Muscle of leg (tissue), 11 donors: Measurements from ENCODE around the gene TMEM125. TPM values are rescaled to one million over a fixed set of nuclear protein-coding genes. Genes with fewer than 3 reads are reported as not detected.

Source experiments
- DNase-seq: peaks from one replicate; pipeline ENCODE4 v3.0.0; 2013
- H3K27ac ChIP-seq: one replicate; pipeline ENCODE4 v1.5.1; 2013; ENCODE audit warnings: mild to moderate bottlenecking, low read length, control low read depth
- H3K27me3 ChIP-seq: one replicate; pipeline ENCODE4 v1.6.1; 2013; ENCODE audit warnings: low read length; ENCODE audit not compliant: control insufficient read depth, insufficient read depth
- H3K36me3 ChIP-seq: one replicate; pipeline ENCODE4 v1.6.1; 2013; ENCODE audit warnings: low read length; ENCODE audit not compliant: control insufficient read depth, insufficient read depth
- H3K4me1 ChIP-seq: one replicate; pipeline ENCODE4 v1.6.1; 2013; ENCODE audit warnings: low read length; ENCODE audit not compliant: control insufficient read depth, insufficient read depth
- H3K4me3 ChIP-seq: one replicate; pipeline ENCODE4 v1.5.1; 2013; ENCODE audit warnings: low read length, control low read depth
- H3K9me3 ChIP-seq: replicated peaks from 2 replicates; pipeline ENCODE4 v1.6.1; 2013; ENCODE audit warnings: low read depth, low read length; ENCODE audit not compliant: control insufficient read depth
- WGBS: methylation state at CpG from one replicate; pipeline ENCODE4 v1.1.5; 2013; ENCODE audit warnings: missing lambda C conversion rate; ENCODE audit not compliant: insufficient coverage; 5-methylcytosine and 5-hydroxymethylcytosine counted together
- polyA plus RNA-seq, 8 donors: library from polyadenylated mRNA; unstranded; fragments of 120-200 nt; gene quantifications; one replicate each; pipeline versions ENCODE4 v1.2.1 to v1.2.3, GENCODE V29; 2013; ENCODE audit warnings: inconsistent platforms in 1 of 8, low replicate concordance in 1 of 8; ENCODE audit not compliant: insufficient read length in 8 of 8, insufficient read depth in 1 of 8
- total RNA-seq: library from RNA; stranded (reverse); fragments of 120-200 nt; gene quantifications from one replicate; pipeline ENCODE4 v1.2.4, GENCODE V29; 2013

Gene TMEM125
- total and polyA plus RNA-seq, 9 donors, result 0.09 to 2.4 (median 0.34) TPM; not detected in 5

DNA sequence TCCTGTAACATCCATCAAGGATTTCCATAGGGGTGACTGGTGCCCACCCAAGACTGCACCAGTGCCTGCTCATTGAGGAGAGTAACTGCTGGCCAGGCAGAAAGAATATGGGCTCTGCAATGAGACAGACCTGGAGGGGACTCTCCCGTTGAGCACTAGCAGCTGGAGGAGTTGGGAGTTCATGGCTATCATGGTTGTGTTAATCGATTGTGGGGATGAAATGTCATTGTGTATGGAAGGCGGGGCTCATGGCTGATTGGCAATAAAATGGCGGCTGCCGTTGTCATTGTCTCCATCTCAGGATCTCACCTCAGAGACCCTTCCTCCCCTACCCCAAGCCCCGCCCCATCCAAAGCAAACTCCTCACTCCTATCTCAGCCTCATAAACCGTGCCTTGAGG lies 3.9 kb downstream of the TMEM125 start:
- Histone ChIP-seq H3K27me3 (peaks cover 18% of the 10 kb centered on the region), H3K9me3 (no peaks in the 10 kb centered on the region), H3K4me3 (no peak overlapping the region), H3K4me1 (peaks cover 13% of the 10 kb centered on the region), H3K27ac (no peak overlapping the region), H3K36me3 (no peaks in the 10 kb centered on the region)
- WGBS, result 50% methylated on average over 1 of the region's 7 CpGs
- no peak for DNase-seq

DNA sequence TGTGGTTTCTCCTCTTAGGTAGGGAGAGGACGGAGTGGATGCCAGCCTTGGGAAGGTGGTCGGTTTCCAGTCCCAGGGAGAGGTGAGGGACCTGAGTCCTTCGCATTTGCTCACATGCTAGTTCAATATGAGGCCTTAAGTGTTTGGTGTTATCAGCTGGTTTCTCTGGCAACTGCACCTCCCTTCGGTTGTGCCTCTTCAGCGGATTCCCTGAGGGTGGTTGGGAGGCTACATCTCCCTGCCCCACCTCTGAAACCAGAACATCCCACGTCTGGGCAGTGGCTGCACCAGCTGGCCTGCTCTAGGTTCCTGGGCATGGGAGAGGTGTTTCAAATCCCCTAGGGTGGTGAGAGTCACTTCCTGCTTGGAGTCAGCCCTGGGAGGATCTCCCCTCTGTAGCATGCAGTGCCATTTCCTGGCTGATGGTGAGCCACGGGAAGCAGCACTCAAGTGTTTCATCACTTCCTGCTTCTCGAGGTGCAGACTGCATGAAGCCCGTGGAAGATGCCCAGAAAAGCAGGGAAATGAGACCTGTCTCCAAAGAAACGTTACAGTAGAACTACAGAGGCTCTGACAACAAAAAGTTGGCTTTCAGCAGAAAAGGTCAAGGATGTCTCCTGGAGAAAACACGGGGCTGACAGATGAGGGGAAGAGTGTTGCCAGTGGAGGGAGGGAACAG lies 4.5 kb downstream of the TMEM125 start:
- Histone ChIP-seq H3K27me3 (peaks cover 18% of the 10 kb centered on the region), H3K36me3 (no peaks in the 10 kb centered on the region), H3K9me3 (no peaks in the 10 kb centered on the region), H3K4me3 (no peak overlapping the region), H3K27ac (peak overlapping the region; percentile 9), H3K4me1 (peaks cover 13% of the 10 kb centered on the region)
- DNase-seq, result peak; percentile 46
- WGBS, result 34% methylated on average over 5 of the region's 11 CpGs

DNA sequence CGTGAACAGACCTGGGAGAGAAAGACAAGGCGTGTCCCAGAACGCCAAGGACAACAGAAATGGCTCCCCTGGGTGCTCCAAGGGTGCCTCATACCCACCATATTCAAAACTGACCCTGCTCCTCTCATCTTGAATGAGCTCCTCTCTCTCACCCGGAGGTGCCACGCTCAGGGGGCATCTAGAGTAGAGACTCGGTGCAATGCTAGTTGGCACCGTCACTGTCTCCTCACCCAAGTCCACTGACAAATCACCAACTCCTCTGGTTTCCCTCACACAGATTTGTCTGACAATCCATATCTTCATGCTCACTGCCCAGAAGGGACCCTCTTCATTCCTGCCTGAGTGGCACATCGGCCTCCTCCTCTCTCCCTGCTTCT lies 5.0 kb downstream of the TMEM125 start:
- WGBS, result 93% methylated on average over 5 of the region's 8 CpGs

DNA sequence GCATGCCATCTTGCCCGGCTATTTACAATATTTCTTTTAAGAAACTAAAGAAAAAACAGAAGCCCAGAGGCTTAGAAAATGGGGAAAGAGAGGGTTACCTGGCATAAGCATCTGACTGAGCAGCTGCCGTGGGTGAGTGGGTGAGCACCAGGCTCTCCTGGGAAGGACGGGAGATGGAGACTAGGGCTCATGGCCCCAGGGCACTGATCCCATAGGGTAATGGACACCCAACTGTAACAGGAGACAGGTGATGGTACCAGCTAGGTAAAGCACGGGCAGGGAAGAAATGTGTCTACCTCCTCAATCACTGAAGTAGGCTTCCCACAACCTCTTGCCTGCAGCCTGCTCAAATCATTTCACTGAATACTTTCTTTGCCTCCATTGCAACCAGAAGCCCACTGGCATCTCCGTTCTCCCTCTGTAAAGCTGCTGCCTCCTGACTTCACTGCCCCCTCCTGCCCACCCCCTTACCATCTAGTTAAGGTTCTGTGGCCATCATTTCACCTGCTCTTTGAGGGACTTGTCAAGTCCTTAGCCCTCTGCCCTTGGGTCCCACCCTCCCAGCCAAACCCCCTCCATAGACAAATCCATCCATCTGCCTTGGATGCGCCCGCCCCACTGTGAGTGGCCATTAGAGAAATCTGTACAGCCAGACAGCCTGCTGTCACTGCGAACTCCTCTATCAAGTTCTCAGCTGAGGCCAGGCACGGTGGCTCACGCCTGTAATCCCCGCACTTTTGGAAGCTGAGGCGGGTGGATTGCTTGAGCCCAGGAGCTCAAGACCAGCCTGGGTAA lies 6.2 kb downstream of the TMEM125 start:
- Histone ChIP-seq H3K4me3 (no peak overlapping the region), H3K27ac (no peak overlapping the region), H3K4me1 (peaks cover 7% of the 10 kb centered on the region), H3K36me3 (no peaks in the 10 kb centered on the region), H3K9me3 (no peaks in the 10 kb centered on the region), H3K27me3 (peaks cover 7% of the 10 kb centered on the region)
- WGBS, result 74% methylated on average over 8 of the region's 12 CpGs
- DNase-seq, result no peak

More for the DNA sequence above, 5.0 kb downstream of the TMEM125 start:
- Histone ChIP-seq H3K4me1 (peaks cover 13% of the 10 kb centered on the region), H3K27ac (no peak overlapping the region), H3K27me3 (peaks cover 15% of the 10 kb centered on the region), H3K9me3 (no peaks in the 10 kb centered on the region), H3K4me3 (no peak overlapping the region), H3K36me3 (no peaks in the 10 kb centered on the region)
- DNase-seq, result no peak

DNA sequence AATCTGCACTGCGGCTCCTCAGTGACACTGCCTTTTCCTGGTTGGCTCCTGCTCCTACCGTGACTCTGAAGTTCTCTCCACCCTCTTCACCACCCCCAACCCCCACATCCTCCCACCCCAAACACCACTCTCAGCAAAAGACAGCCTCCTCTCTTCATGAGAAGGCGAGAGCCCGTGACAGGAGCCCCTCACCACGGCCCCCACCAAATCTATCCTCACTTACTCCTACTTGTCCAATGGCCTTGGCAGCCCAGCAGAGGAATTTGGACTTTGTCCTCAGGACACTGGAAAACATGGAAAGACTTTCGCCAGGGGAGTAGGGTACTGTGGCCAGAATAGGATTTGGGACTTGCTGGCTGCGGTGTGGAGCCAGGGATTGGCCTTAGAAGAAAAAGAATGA lies 6.9 kb downstream of the TMEM125 start:
- Histone ChIP-seq H3K4me1 (peaks cover 7% of the 10 kb centered on the region), H3K4me3 (no peak overlapping the region), H3K36me3 (no peaks in the 10 kb centered on the region), H3K9me3 (no peaks in the 10 kb centered on the region), H3K27ac (no peak overlapping the region), H3K27me3 (peaks cover 5% of the 10 kb centered on the region)
- DNase-seq, result peak; percentile 15
- WGBS, result 52% methylated on average over 4 of the region's 7 CpGs

DNA sequence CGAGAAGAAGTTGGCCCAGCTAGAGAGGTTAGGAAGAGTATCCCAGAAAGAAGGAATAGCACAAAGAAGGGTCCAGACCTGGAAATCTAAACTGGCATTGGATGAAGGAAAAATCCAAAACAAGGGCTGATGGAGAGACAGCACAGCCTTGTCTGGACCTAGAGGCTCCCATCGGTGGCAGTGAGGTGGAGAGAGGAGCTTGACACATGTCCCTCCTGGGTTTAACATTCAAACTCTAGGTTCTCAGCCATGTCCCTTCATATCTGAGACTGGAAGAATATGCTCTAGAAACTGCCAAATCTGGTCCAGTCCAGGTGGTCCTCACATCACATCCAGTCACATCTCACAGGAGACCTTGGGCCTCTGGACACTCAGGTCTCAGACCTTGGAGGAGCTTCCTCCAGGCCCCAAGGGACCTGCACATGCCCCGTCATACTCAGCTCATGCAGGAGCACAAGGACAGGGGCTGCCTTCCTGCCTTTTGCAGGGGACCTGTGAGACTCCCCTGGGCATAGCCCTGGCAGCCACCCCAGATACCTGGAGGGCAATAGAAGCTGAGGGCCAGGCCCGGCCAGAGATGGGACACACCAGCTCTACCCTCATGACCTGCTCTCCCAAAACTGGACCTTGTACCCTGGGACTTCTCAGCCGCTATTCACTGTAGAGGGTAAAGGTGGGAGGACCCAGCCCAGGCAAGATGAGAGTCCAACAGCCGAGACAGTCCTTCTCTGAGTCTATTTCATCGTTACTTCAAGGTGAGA lies 7.5 kb downstream of the TMEM125 start:
- Histone ChIP-seq H3K9me3 (no peaks in the 10 kb centered on the region), H3K27ac (no peak overlapping the region), H3K36me3 (no peaks in the 10 kb centered on the region), H3K27me3 (peaks cover 5% of the 10 kb centered on the region), H3K4me3 (no peak overlapping the region), H3K4me1 (peaks cover 7% of the 10 kb centered on the region)
- 74% methylated on average over 4 of the region's 7 CpGs for WGBS
- DNase-seq, result no peak

DNA sequence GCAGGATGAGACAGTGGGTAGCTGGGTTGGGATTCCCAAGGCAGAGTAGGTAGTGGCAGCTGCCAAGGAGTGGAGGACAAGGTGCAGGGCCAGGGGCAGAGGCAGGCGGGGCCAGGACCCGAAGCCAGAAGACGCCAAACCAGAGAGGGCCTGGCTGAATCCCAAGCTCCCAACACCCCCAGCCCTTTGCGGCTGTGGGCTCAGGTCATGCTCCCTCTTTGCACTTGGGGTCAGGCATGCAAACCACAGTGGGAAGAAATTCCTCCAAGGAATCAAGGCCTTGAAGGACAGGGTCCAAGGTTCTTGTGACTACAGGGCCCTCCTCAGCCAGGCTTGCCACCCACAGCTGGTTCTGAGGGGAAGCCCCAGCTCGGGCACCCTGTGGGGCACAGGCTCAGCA lies 9.4 kb downstream of the TMEM125 start:
- H3K9me3 ChIP-seq, result no peaks in the 10 kb centered on the region
- no peaks in the 10 kb centered on the region for H3K36me3 ChIP-seq
- H3K27me3 ChIP-seq, result peaks cover 5% of the 10 kb centered on the region
- peaks cover 5% of the 10 kb centered on the region for H3K4me1 ChIP-seq
- H3K4me3 ChIP-seq, result no peak overlapping the region
- H3K27ac ChIP-seq, result no peak overlapping the region
- no peak for DNase-seq
- WGBS, result 93% methylated on average over 4 of the region's 5 CpGs

DNA sequence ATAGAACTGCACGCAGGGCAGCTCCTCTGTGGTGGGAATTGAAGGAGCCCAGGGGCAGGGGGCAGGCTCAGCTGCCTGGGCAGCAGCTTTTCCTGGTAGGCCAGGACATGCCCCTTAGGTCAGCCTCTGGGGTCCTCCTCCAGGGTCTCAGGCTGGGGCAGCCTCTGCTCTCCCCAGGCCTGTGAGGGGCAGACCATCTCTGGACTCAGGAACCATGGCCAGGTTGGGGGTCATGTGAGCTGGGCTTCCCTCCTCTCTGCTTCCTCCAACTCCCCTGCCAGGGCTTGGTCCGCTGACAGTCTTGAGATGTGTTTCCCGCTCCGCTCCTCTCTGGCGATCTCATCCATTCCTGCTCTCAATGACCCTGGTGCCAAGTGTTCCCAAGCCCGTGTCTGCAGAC lies 9.9 kb downstream of the TMEM125 start:
- H3K4me3 ChIP-seq, result no peak overlapping the region
- DNase-seq, result no peak
- no peaks in the 10 kb centered on the region for H3K4me1 ChIP-seq
- H3K27me3 ChIP-seq, result peaks cover 5% of the 10 kb centered on the region
- 82% methylated on average over 6 of the region's 6 CpGs for WGBS
- H3K9me3 ChIP-seq, result no peaks in the 10 kb centered on the region
- no peaks in the 10 kb centered on the region for H3K36me3 ChIP-seq
- H3K27ac ChIP-seq, result no peak overlapping the region

DNA sequence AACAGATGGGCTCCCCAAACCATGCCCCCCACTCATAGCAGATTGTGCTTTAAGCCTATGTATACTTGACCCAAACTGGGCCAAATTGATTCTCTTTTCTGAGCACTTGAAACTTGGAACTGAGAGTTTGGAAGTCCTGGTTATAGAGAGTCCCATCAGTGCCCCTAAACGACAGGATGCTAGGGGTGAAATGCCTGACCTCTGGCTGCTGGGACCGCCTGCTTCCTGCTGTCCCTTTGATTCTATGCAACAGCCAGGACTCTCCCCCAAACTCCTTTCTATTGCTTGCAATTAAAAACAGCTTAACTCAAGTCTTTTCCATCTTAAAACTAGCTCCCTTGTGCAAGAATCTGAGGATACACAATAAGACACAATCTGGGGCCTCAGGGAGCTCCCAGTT lies 10.9 kb downstream of the TMEM125 start:
- peaks cover 7% of the 10 kb centered on the region for H3K27me3 ChIP-seq
- 15% methylated on average over 2 of the region's 2 CpGs for WGBS
- H3K4me3 ChIP-seq, result no peak overlapping the region
- DNase-seq, result no peak
- H3K4me1 ChIP-seq, result no peaks in the 10 kb centered on the region
- no peak overlapping the region for H3K27ac ChIP-seq
- H3K9me3 ChIP-seq, result no peaks in the 10 kb centered on the region
- no peaks in the 10 kb centered on the region for H3K36me3 ChIP-seq
